PC-9 (cell line): ENCODE results near the gene LEPROT. TPM values are rescaled to one million over a fixed set of nuclear protein-coding genes. Genes with fewer than 3 reads are reported as not detected.
A peak's percentile ranks its signal among the peaks of the same experiment; 100 is the strongest.

ENCODE experiments used
- BruUV-seq: library from RNA; stranded (reverse); fragments of 400-500 nt; replicated peaks from 2 replicates; lab custom pipeline; 2021; lab: Mats Ljungman, UMichigan
- CTCF ChIA-PET: fragments of 300-600 bp; sonication (Branson Sonifier 250); formaldehyde crosslinking; loops from one replicate; lab custom pipeline; 2022; ENCODE audit warnings: antibody characterized with exemption; lab: Charles Lee
- POLR2A ChIA-PET: fragments of 300-600 bp; sonication (Branson Sonifier 250); formaldehyde crosslinking; loops from one replicate; lab custom pipeline; 2022; ENCODE audit warnings: antibody characterized with exemption; ENCODE audit not compliant: unreplicated experiment; lab: Charles Lee
- DNase-seq, 2 experiments: peaks; one replicate each; pipeline versions ENCODE4 v3.0.0 to v3.0.0-alpha.2; 2015 to 2022; ENCODE audit warnings: mixed read lengths in 1 of 2
- H2AFZ ChIP-seq: fragments of 200-600 bp; sonication (generic); 2 replicates; pipeline ENCODE4 v1.8.1; 2017; ENCODE audit warnings: antibody characterized with exemption
- H3F3A ChIP-seq: fragments of 200-600 bp; sonication (generic); 2 replicates; pipeline ENCODE4 v1.8.1; 2017; ENCODE audit warnings: antibody characterized with exemption, mild to moderate bottlenecking, low read depth; ENCODE audit not compliant: insufficient read depth
- H3K27ac ChIP-seq: fragments of 200-600 bp; sonication (generic); 2 replicates; pipeline ENCODE4 v1.6.1; 2016; ENCODE audit warnings: mixed run types
- H3K27me3 ChIP-seq: fragments of 200-600 bp; sonication (generic); 2 replicates; pipeline ENCODE4 v1.6.1; 2016; ENCODE audit warnings: low read depth, mixed run types; ENCODE audit not compliant: insufficient read depth
- H3K36me3 ChIP-seq: fragments of 200-600 bp; sonication (generic); 2 replicates; pipeline ENCODE4 v1.6.1; 2016; ENCODE audit warnings: low read depth, mixed run types
- H3K4me1 ChIP-seq: fragments of 200-600 bp; sonication (generic); replicated peaks from 2 replicates; pipeline ENCODE4 v1.6.1; 2016; ENCODE audit warnings: mixed run types; ENCODE audit not compliant: insufficient read depth
- H3K4me2 ChIP-seq: fragments of 200-600 bp; sonication (generic); 2 replicates; pipeline ENCODE4 v1.6.1; 2017; ENCODE audit warnings: mixed run types
- H3K4me3 ChIP-seq: fragments of 200-600 bp; sonication (generic); 2 replicates; pipeline ENCODE4 v1.6.1; 2016; ENCODE audit warnings: mixed run types
- H3K79me2 ChIP-seq: fragments of 200-600 bp; sonication (generic); 2 replicates; pipeline ENCODE4 v1.6.1; 2017; ENCODE audit warnings: low read depth, mixed run types
- H3K9me2 ChIP-seq: fragments of 200-600 bp; sonication (generic); 2 replicates; pipeline ENCODE4 v1.8.1; 2017; ENCODE audit warnings: mild to moderate bottlenecking; ENCODE audit not compliant: insufficient read depth
- H3K9me3 ChIP-seq: fragments of 200-600 bp; sonication (generic); 2 replicates; pipeline ENCODE4 v1.8.1; 2016; ENCODE audit warnings: low read depth; ENCODE audit not compliant: insufficient read depth
- H4K20me1 ChIP-seq: fragments of 200-600 bp; sonication (generic); 2 replicates; pipeline ENCODE4 v1.8.1; 2017; ENCODE audit not compliant: insufficient read depth
- CTCF ChIP-seq: fragments of 200-600 bp; sonication (generic); conservative IDR thresholded peaks from 2 replicates; pipeline ENCODE4 v1.6.1; 2017; ENCODE audit warnings: mixed run types, antibody characterized with exemption, mild to moderate bottlenecking, moderate library complexity
- EZH2 ChIP-seq: fragments of 200-600 bp; sonication (generic); IDR thresholded peaks from 2 replicates; pipeline ENCODE4 v1.8.0; 2017; ENCODE audit warnings: antibody characterized with exemption, low read depth
- intact Hi-C: fragments of 100-400 bp; cut with micrococcal nuclease; formaldehyde crosslinking; loops from one replicate; pipeline ENCODE4 v1.10.0; 2022; ENCODE audit not compliant: unreplicated experiment
- total RNA-seq: library from RNA; stranded (reverse); gene quantifications from 2 replicates; pipeline ENCODE4 v1.2.3, GENCODE V29; 2021

LEPROT gene
- total RNA-seq, 1 experiment from 2014 or later = 113 TPM

- Histone ChIP-seq H2AFZ (no peak overlapping the region), H3K4me2 (peak overlapping the region; percentile 85; the same call in 1 of the 2 replicates), H3K9me2 (no peaks in the 10 kb centered on the region), H3K27me3 (no peaks in the 10 kb centered on the region), H3K4me3 (no peak overlapping the region), H3K9me3 (no peaks in the 10 kb centered on the region), H3K36me3 (peaks cover 34% of the 10 kb centered on the region), H3K79me2 (peaks cover 55% of the 10 kb centered on the region), H3F3A (peaks cover 43% of the 10 kb centered on the region), H3K4me1 (peaks cover 65% of the 10 kb centered on the region), H3K27ac (peak overlapping the region; percentile 90), H4K20me1 (no peaks in the 10 kb centered on the region)
- ChIA-PET POLR2A (interaction anchor here (0.5 to 0.6 kb wide), 2 partner anchors 919 to 1902 kb away, joined by 3 read pairs; partner anchors contain the start of gene EFCAB7), CTCF (interaction anchor here (0.5 kb wide), 1 partner anchor 190 kb away, joined by 5 read pairs; no protein-coding TSS in a partner anchor)
- intact Hi-C loops = loop anchor here (1.0 to 2.0 kb wide), 4 partner anchors 9 to 359 kb away; no protein-coding TSS in a partner anchor
- DNase-seq = peak; percentile 59 to 86
- no TSS peak for BruUV-seq
- no peak for TF ChIP-seq EZH2
- TF ChIP-seq CTCF = no peak
Measured at GRCh38 chr1:65425697-65426096, 5.2 kb downstream of the LEPROT start.

GRCh38 chr1:65429078-65429477, 8.6 kb downstream of the LEPROT start:
- Histone ChIP-seq H3K27ac (peak overlapping the region; percentile 67), H3F3A (peaks cover 31% of the 10 kb centered on the region), H3K79me2 (peaks cover 24% of the 10 kb centered on the region), H3K27me3 (no peaks in the 10 kb centered on the region), H3K9me2 (no peaks in the 10 kb centered on the region), H2AFZ (no peak overlapping the region), H4K20me1 (no peaks in the 10 kb centered on the region), H3K9me3 (no peaks in the 10 kb centered on the region), H3K4me2 (peak overlapping the region; percentile 27), H3K36me3 (peaks cover 48% of the 10 kb centered on the region), H3K4me3 (no peak overlapping the region), H3K4me1 (peaks cover 43% of the 10 kb centered on the region)
- no peak for DNase-seq
- TF ChIP-seq CTCF = no peak
- intact Hi-C loops = loop anchor here (1.0 kb wide), 1 partner anchor 182 kb away; no protein-coding TSS in a partner anchor
- BruUV-seq = no TSS peak
- CTCF ChIA-PET = interaction anchor here (0.7 kb wide), 1 partner anchor 9 kb away, joined by 3 read pairs; no protein-coding TSS in a partner anchor
- POLR2A ChIA-PET = interaction anchor here (0.6 kb wide), 1 partner anchor 237 kb away, joined by 4 read pairs; no protein-coding TSS in a partner anchor

GRCh38 chr1:65429806-65430205, 9.3 kb downstream of the LEPROT start:
- ChIA-PET CTCF (no interaction called here), POLR2A (interaction anchor here (0.6 kb wide), 1 partner anchor 237 kb away, joined by 4 read pairs; no protein-coding TSS in a partner anchor)
- peak overlapping the region; percentile 27 for H3K4me2 ChIP-seq
- TF ChIP-seq CTCF (no peak), EZH2 (no peak)
- peaks cover 24% of the 10 kb centered on the region for H3F3A ChIP-seq
- BruUV-seq = no TSS peak
- peaks cover 36% of the 10 kb centered on the region for H3K4me1 ChIP-seq
- no peak overlapping the region for H2AFZ ChIP-seq
- peak overlapping the region; percentile 67 for H3K27ac ChIP-seq
- H3K79me2 ChIP-seq = peaks cover 17% of the 10 kb centered on the region
- peaks cover 44% of the 10 kb centered on the region for H3K36me3 ChIP-seq
- intact Hi-C loops = loop anchor here (1.0 kb wide), 1 partner anchor 183 kb away; no protein-coding TSS in a partner anchor
- peak; percentile 55 to 75 for DNase-seq
- no peaks in the 10 kb centered on the region for H3K9me2 ChIP-seq
- H4K20me1 ChIP-seq = no peaks in the 10 kb centered on the region
- H3K27me3 ChIP-seq = no peaks in the 10 kb centered on the region
- H3K4me3 ChIP-seq = peak overlapping the region; percentile 10; the same call in 1 of the 2 replicates
- no peaks in the 10 kb centered on the region for H3K9me3 ChIP-seq
